Activated T-helper 17 cell treated with anti-CD3 and anti-CD28 coated beads, Interleukin-2, amount 50 U/mL, for 72 hours (primary cell): ENCODE measurements around the gene PDIA3. TPM values are rescaled to one million over a fixed set of nuclear protein-coding genes. Genes with fewer than 3 reads are reported as not detected.
A peak's percentile ranks its signal among the peaks of the same experiment; 100 is the strongest.
"Not testable (repeated sequence)": the region's sequence is repeated elsewhere in the genome, so short reads cannot be mapped to it uniquely, and the experiment has no call there.

Experiments
- ATAC-seq: fragments of 150-1000 bp; cut with Tn5 transposase; replicated peaks from 2 replicates; pipeline ENCODE4 v1.10.0; 2021; ENCODE audit warnings: mild to moderate bottlenecking, moderate library complexity
- H3K27ac Mint-ChIP-seq: one replicate; pipeline ENCODE4 v1.8.0; 2022; ENCODE audit warnings: mixed read lengths
- H3K27me3 Mint-ChIP-seq: one replicate; pipeline ENCODE4 v1.8.0; 2022; ENCODE audit warnings: mixed read lengths
- H3K36me3 Mint-ChIP-seq: one replicate; pipeline ENCODE4 v1.8.0; 2022; ENCODE audit warnings: low read depth, mild to moderate bottlenecking, mixed read lengths
- H3K4me1 Mint-ChIP-seq: one replicate; pipeline ENCODE4 v1.8.0; 2022; ENCODE audit warnings: mixed read lengths
- H3K4me3 Mint-ChIP-seq: one replicate; pipeline ENCODE4 v1.8.0; 2022; ENCODE audit warnings: mild to moderate bottlenecking, mixed read lengths
- H3K9me3 Mint-ChIP-seq: one replicate; pipeline ENCODE4 v1.8.0; 2022; ENCODE audit warnings: mixed read lengths
- total RNA-seq, 2 donors: library from RNA; stranded (reverse); gene quantifications; one replicate each; pipeline ENCODE4 v1.2.3, GENCODE V29; 2022

Gene PDIA3
- total RNA-seq, 2 donors from 2014 or later = 193 to 253 TPM

DNA sequence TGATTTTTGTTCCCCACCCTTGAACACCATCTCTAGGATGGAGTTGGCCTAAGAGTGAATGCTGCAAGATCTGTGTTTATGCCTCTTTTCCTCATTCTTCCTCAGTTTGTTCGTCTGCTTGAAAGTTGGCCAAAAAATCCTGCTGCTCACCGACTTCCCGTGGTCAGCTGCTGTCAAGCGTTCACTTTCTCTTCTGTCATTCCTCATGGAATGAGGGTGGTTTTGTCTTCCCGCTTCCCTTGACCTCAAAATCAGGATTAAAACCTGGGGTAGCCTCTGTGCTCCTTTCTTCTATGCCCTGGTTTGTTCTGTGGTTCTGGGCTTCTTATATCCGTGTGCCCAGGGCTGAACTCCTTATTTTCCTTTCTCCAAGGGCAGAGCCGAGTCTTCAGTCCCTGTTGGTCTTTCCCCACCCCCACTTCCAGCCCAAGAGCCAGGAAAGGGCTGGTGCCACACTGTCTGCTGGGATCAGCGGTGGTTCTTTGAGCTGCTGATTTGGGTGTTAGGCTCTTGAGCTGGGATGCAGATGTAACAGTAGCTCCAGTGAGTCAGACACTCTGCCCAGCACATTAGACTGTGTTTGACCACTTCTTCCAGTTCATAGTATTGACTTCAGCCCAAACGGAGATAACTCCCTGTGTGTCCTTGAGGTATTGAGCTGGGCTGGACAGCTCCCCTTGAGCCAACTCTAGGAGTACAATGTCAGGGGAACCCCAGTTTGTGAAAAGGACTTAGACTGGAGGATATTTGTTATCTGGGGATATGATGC is 48.2 kb downstream of the PDIA3 start:
- Mint-ChIP-seq H3K27ac (peak overlapping the region; percentile 97), H3K36me3 (peaks cover 77% of the 10 kb centered on the region), H3K9me3 (no peaks in the 10 kb centered on the region), H3K27me3 (no peaks in the 10 kb centered on the region), H3K4me1 (peaks cover 33% of the 10 kb centered on the region), H3K4me3 (peak overlapping the region; percentile 97)
- no peak for ATAC-seq

DNA sequence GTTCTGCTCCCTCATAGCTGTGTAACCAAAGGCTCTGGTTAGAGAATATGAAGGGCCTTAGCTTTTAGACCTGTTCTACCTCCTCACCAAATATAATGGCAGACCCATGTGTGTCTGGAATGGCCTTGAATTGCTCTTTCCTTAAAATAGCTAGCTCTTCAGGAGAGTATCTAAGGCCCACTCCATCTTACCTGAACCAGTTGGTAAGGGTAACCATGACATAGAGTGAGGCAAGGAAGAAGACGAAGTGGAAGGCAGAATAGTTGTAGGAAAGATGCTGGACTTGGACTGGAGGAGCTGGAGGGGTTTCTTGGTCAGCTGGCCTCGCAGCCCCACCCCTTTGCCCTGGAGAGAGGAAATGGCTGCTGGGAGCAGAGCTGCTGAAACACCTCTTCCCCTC is 49.0 kb downstream of the PDIA3 start:
- no peak for ATAC-seq
- Mint-ChIP-seq H3K4me3 (peak overlapping the region; percentile 97), H3K4me1 (peaks cover 37% of the 10 kb centered on the region), H3K27ac (no peak overlapping the region), H3K36me3 (peaks cover 84% of the 10 kb centered on the region), H3K27me3 (no peaks in the 10 kb centered on the region), H3K9me3 (no peaks in the 10 kb centered on the region)

DNA sequence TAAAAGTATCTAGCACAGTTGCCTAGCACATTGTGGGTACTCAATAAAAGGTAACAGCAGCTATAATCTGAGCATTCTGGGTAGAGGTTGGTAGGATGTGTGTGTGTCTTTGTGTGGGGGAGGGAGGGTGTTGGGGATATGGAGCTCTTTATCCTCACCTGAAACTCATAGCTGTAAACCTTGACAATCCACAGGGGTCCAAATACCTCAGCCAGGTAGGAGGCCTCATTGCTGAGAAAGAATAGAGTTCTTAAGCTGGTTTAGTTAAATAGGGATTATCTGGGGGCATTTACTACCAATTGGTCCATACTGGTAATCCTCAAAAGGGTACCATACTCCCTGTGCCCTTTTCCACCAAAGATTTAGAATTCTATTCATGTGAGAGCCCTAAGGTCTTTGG is 49.8 kb downstream of the PDIA3 start:
- peaks cover 43% of the 10 kb centered on the region for H3K4me1 Mint-ChIP-seq
- no peaks in the 10 kb centered on the region for H3K27me3 Mint-ChIP-seq
- no peak for ATAC-seq
- H3K27ac Mint-ChIP-seq = peak overlapping the region; percentile 13
- H3K36me3 Mint-ChIP-seq = peaks cover 92% of the 10 kb centered on the region
- H3K9me3 Mint-ChIP-seq = no peaks in the 10 kb centered on the region
- no peak overlapping the region for H3K4me3 Mint-ChIP-seq

DNA sequence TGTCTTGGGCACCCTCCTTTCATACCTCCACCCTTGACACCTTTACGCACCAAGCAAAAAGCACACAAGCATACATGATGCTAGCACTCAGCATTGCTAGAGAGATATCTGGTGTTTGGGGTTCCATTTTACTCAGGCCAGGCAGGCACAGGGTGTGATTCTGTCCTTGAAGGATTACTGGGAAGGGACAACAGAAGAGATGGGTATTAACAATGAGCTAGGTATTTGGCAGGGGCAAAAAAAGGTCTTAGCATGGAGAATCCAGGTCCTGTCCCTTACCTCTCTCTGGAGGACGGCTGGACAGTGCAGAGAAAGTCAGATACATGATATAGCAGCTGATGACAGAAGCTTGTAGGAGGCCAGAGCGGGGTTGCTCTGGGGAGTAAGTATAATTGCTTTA is 50.3 kb downstream of the PDIA3 start:
- no peak for ATAC-seq
- peaks cover 48% of the 10 kb centered on the region for H3K4me1 Mint-ChIP-seq
- peak overlapping the region; percentile 13 for H3K27ac Mint-ChIP-seq
- H3K9me3 Mint-ChIP-seq = no peaks in the 10 kb centered on the region
- H3K4me3 Mint-ChIP-seq = no peak overlapping the region
- H3K27me3 Mint-ChIP-seq = no peaks in the 10 kb centered on the region
- peaks cover 98% of the 10 kb centered on the region for H3K36me3 Mint-ChIP-seq

DNA sequence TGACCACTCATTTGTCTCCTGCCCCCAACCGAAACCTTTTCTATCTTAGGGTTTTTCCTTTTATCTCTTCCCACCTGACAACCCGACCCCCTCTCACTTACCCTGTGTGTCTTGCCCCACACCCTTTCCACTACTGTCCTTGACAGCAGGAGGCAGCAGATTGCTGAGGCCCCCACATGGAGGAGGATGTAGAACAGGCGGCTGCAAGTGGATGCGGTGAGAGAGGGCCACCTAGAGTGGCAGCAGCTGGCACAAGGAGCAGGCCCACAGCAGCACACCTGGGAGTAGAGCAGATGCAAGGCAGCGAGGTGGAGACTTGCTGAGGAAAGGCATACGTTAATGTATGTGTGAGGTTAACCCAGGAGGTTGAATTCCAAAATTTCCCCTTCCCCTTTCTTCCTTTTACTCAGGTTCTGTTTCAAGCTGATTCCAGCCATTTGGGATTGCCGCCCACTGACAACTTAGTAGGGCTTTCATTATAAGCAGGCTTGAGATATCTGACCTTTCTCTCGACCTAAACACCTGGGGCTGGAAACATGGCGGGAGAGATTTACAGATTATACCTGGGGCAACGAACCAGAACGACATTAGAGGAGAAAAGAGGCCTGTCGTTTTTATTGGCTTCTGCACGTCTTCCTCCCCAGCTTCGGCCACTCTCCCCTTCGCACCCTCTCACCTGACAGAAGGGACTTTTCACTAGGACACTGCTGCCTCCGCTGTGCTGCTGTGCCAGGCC is 53.1 kb downstream of the PDIA3 start:
- Mint-ChIP-seq H3K9me3 (no peaks in the 10 kb centered on the region), H3K36me3 (peaks cover 100% of the 10 kb centered on the region), H3K4me3 (peak overlapping the region; percentile 96), H3K27ac (peak overlapping the region; percentile 95), H3K27me3 (no peaks in the 10 kb centered on the region), H3K4me1 (peaks cover 40% of the 10 kb centered on the region)
- no peak for ATAC-seq

DNA sequence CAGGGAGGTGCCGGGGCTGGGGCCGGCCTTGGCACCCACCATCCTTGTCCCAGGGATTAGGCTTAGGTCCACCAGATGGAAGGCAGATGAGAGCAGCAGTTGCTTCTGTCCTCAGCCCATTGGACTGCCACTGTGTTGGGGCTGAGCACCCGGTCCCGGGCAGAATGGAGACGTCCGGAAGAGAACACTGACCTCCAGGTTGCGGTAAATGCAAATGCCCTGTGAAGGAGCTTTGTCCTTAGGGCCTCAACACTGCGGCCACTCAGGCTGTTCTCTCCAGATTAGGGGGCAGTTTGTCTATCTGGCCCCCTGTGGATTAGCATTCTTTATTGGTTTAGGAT is 53.7 kb downstream of the PDIA3 start, which contains the start of gene SERINC4:
Gene SERINC4, minus strand, starts transcription at position 276 of the 341 bp plus-strand sequence. Its CDS starts 234 bp downstream, at position 42.
- no peaks in the 10 kb centered on the region for H3K9me3 Mint-ChIP-seq
- H3K27me3 Mint-ChIP-seq = no peaks in the 10 kb centered on the region
- H3K4me1 Mint-ChIP-seq = peaks cover 36% of the 10 kb centered on the region
- H3K4me3 Mint-ChIP-seq = peak within 1 kb of the TSS; percentile 96
- H3K36me3 Mint-ChIP-seq = peaks cover 100% of the 10 kb centered on the region
- H3K27ac Mint-ChIP-seq = peak within 1 kb of the TSS; percentile 95
- ATAC-seq = no peak

DNA sequence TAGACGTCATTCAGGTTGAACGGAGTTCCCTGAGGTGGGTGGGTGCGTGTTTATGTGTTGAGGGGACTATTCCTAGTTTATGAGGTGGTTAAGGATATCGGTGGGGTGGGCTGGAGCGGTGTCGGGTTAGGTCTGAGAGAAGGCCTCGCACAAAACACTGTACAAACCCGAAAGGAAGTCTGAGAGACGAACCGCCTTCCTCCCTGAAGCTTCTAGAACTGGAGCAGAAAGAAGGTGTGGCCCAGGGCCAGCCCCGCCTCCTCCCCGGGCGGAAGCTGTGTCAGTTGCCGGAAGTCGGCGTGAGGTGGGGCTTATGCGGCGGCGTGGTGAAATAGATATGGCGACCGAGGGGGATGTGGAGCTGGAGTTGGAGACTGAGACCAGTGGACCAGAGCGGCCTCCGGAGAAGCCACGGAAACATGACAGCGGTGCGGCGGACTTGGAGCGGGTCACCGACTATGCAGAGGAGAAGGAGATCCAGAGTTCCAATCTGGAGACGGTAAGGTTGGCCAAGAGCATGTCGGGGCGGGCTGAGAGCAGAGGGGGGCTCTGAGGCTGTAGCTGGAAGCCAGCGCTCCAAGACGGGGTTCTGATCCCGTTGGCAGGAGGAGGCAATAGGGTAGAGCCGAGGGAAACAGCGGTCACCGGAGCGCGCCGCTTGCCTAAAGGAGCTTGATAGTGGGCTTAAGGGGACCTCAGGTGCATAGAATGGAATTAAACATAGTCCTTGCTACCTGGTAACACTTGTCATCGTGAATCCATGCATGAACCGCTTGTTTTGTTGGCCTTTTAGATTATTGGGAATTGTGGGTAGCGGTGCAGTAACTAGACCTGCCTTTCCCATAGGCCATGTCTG is 54.3 kb downstream of the PDIA3 start, which contains the start of gene HYPK:
Gene HYPK, plus strand, starts transcription at position 314 of the 856 bp plus-strand sequence. Its CDS starts 24 bp downstream, at position 338.
- peaks cover 30% of the 10 kb centered on the region for H3K4me1 Mint-ChIP-seq
- ATAC-seq = peak; percentile 99
- peaks cover 100% of the 10 kb centered on the region for H3K36me3 Mint-ChIP-seq
- peak within 1 kb of the TSS; percentile 96 for H3K4me3 Mint-ChIP-seq
- peak within 1 kb of the TSS; percentile 95 for H3K27ac Mint-ChIP-seq
- no peaks in the 10 kb centered on the region for H3K27me3 Mint-ChIP-seq
- no peaks in the 10 kb centered on the region for H3K9me3 Mint-ChIP-seq

DNA sequence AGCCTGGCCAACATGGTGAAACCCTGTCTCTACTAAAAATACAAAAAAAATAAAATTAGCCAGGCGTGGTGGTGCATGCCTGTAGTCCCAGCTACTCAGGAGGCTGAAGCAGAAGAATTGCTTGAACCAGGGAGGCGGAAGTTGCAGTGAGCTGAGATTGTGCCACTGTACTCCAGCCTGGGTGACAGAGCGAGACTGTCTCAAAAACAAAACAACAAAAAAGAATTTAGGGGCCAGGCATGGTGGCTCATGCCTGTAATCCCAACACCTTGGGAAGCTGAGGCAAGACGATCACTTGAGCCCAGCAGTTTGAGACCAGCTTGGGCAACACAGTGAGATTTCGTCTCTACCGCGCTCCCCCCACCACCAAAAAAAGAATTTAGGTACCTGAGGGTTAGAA is 56.4 kb downstream of the PDIA3 start:
- not testable (repeated sequence) for H3K27ac Mint-ChIP-seq, H3K4me3 Mint-ChIP-seq, H3K9me3 Mint-ChIP-seq, H3K27me3 Mint-ChIP-seq, ATAC-seq
- Mint-ChIP-seq H3K4me1 (peaks cover 23% of the 10 kb centered on the region), H3K36me3 (peaks cover 100% of the 10 kb centered on the region)

DNA sequence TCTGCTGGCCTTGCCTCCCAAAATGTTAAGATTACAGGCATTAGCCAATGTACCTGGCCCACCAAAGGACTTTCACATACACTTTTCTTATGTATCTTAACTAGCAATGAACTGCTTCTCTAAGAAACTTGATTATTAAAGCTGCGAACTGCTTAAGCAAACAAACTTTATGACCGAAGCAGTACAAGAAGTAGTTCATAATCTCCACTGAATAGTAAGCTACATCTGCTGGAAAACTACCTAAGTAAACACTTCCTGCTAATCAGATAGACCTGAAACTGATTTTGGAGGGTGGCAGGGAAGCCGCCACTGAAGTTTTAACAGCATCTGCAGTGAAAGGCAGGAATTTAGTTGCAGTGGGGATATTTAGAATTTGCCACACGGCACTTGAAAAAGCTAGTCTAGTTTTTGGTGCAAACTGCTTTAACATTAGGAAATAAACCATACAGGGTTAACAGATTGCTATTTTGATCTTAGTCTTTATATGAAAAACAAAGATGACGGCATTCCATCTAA is 62.3 kb downstream of the PDIA3 start:
- Mint-ChIP-seq H3K4me1 (peaks cover 4% of the 10 kb centered on the region), H3K27me3 (no peaks in the 10 kb centered on the region), H3K4me3 (no peak overlapping the region), H3K27ac (no peak overlapping the region), H3K36me3 (peaks cover 100% of the 10 kb centered on the region), H3K9me3 (no peaks in the 10 kb centered on the region)
- ATAC-seq = no peak

DNA sequence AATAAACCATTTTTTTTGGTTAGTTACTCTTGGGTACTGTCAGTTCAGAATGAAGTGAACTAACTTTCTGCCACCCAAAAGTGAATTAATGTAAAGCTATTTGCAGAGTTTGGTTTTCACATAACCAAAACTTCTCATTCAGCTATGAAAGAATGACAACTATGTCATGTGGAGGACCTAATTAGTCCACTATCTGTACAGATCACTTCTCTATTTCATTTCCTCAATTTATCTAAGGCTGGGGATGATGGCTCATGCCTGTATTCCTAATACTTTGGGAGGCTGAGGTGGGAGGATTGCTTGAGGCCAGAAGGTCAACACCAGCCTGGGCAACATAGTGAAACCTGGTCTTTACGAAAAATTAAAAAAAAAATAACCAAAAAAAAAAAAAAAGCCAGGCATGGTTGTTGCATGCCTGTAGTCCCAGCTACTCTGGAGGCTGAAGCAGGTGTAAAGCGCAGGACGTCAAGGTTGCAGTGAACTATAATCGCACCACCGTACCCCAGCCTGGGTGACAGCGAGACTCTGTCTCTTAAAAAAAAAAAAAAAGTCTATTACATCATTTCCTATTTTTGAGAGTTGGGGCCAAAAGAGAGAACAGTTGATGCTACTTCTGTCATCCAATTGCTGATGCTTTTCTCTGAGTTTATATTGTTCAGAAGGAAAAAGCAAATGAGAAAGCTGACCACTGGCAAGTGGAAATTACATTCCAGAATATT is 62.9 kb downstream of the PDIA3 start:
- no peak for ATAC-seq
- Mint-ChIP-seq H3K9me3 (no peaks in the 10 kb centered on the region), H3K36me3 (peaks cover 100% of the 10 kb centered on the region), H3K4me1 (peaks cover 4% of the 10 kb centered on the region), H3K27ac (no peak overlapping the region), H3K4me3 (no peak overlapping the region), H3K27me3 (no peaks in the 10 kb centered on the region)

DNA sequence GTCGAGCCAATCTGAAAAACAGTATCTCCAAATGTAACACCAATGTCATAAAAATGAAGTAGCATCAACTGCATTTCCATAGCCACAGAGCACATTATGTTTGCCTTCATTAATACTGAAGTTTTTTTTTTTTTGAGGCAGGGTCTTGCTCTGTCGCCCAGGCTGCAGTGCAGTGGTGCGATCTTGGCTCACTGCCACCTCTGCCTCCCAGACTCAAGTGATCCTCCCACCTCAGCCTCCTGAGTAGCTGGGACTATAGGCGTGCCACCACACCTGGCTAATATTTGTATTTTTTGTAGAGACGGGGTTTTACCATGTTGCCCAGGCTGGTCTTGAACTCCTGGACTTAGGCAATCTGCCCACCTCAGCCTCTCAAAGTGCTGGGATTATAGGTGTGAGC is 68.8 kb downstream of the PDIA3 start:
- not testable (repeated sequence) for H3K9me3 Mint-ChIP-seq, H3K27me3 Mint-ChIP-seq, H3K4me3 Mint-ChIP-seq, ATAC-seq, H3K27ac Mint-ChIP-seq
- Mint-ChIP-seq H3K4me1 (peaks cover 17% of the 10 kb centered on the region), H3K36me3 (peaks cover 98% of the 10 kb centered on the region)

DNA sequence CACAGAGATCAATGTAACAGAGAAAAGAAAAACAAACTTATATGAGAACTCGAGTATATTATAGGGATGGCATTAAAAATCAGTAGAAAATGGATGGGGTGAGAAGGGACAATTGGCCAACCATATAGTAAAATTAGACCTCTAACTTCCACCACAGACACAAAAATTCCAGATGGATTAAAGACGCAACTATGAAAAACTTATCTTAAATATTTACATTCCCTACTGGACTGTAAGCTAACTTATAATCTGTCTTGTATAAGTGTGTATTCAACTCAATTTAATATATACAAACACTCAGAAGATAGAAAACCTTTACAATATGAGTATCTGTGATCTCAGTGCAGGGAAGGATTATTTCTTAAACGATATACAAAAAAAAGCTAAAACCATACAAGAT is 75.3 kb downstream of the PDIA3 start:
- Mint-ChIP-seq H3K27me3 (no peaks in the 10 kb centered on the region), H3K4me3 (peak overlapping the region; percentile 98), H3K4me1 (peaks cover 17% of the 10 kb centered on the region), H3K9me3 (no peaks in the 10 kb centered on the region), H3K27ac (peak overlapping the region; percentile 0), H3K36me3 (peaks cover 78% of the 10 kb centered on the region)
- ATAC-seq = no peak
